DMS153 treated with DMSO at 0.1 percent for 48 hours (cell line): ENCODE measurements around the gene RTN4.
"Not testable (repeated sequence)": the region's sequence is repeated elsewhere in the genome, so short reads cannot be mapped to it uniquely, and the experiment has no call there.

Experiments used
- DNase-seq: peaks from one replicate; lab custom pipeline; 2025; ENCODE audit not compliant: unreplicated experiment; lab: John Stamatoyannopoulos, UW

The RTN4 gene

GRCh38 chr2:55011831-55012671 lies 38.2 kb downstream of the RTN4 start:
- DNase-seq, result no peak

GRCh38 chr2:55010915-55011314 lies 39.3 kb downstream of the RTN4 start:
- DNase-seq, result no peak

- DNase-seq, result no peak
Measured at GRCh38 chr2:55010149-55010591, 40.1 kb downstream of the RTN4 start.

- no peak for DNase-seq
Measured at GRCh38 chr2:55009277-55010060, 40.8 kb downstream of the RTN4 start.

GRCh38 chr2:55006306-55006705 lies 43.9 kb downstream of the RTN4 start:
- DNase-seq, result no peak

GRCh38 chr2:55003706-55004639 lies 46.3 kb downstream of the RTN4 start:
- DNase-seq, result no peak

DNA sequence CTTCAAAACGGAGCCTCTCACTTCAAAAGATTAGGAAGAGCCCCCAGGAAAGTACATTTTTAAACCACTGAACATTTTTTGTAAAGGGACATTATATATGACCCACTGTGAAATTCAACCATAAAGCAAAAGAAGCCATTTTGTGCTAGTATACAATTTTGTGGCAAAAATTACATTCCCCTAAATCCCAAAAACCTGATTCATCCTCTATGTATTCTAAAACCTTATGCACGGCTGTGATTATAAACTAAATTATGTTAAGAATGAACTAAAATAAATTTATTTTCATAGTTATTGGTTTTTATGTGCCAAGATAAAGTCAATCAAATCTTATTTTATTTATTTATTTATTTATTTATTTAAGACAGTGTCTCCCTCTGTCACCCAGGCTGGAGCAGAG lies 48.5 kb downstream of the RTN4 start:
- no peak for DNase-seq

- DNase-seq, result no peak
Measured at GRCh38 chr2:55000341-55000740, 49.9 kb downstream of the RTN4 start.

GRCh38 chr2:54999182-54999581 lies 51.1 kb downstream of the RTN4 start:
- no peak for DNase-seq

- DNase-seq, result no peak
Measured at GRCh38 chr2:54997826-54998225, 52.4 kb downstream of the RTN4 start.

DNA sequence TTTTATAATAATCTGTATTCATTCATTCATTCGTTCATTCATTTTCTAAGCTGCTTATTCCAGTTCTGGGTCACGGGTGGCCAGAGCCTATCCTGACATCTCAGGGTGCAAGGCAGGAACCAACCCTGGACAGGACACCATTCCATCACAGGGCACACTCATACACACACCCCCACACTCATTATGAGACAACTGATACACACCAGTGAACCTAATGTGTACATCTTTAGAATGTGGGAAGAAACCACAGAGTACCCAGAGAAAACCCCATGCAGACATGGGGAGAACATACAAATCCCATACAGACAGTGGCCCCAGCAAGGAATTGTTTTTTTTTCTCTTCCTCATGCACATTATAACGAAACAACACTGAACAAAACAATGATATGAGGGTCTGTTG lies 54.7 kb downstream of the RTN4 start:
- DNase-seq, result no peak

GRCh38 chr2:54990694-54991093 lies 59.6 kb downstream of the RTN4 start:
- not testable (repeated sequence) for DNase-seq

DNA sequence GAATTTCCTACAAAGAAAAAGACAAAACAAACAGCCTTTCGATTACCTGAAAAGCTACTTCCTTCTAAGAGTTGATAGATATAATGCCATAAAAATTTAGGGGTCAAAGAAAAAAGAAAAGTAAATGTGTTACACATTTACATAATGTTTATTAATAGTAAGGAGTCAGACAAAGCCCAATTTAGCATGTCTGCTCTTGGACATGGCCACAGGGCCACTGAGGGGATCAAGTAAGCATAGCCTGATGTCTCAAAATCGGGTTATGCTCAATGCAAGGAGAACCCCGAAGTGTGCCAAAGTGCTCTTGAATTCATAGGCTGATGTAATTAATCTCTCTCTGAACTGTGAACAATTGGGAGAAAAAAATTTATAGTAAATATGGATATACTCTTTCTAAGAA lies 61.6 kb downstream of the RTN4 start:
- no peak for DNase-seq

DNA sequence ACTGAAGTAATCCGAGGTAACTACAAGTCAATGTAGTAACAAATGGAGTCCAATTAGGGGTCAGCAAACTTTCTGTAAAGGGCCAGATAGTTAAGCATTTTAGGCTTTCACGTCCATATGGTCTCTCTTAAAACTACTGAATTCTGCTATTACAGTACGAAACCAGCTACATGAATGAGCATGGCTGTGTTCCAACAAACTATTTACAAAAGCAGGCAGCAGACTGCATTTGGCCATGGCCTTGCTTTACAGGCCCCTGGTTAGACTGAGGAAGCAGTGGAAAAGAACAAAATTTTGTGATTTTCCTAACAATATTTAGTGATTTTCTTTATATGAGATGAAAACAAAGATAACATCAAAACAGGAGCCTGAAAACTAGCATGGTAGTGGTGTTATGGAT lies 64.0 kb downstream of the RTN4 start:
- no peak for DNase-seq

- no peak for DNase-seq
Measured at GRCh38 chr2:54984476-54984875, 65.8 kb downstream of the RTN4 start.

DNA sequence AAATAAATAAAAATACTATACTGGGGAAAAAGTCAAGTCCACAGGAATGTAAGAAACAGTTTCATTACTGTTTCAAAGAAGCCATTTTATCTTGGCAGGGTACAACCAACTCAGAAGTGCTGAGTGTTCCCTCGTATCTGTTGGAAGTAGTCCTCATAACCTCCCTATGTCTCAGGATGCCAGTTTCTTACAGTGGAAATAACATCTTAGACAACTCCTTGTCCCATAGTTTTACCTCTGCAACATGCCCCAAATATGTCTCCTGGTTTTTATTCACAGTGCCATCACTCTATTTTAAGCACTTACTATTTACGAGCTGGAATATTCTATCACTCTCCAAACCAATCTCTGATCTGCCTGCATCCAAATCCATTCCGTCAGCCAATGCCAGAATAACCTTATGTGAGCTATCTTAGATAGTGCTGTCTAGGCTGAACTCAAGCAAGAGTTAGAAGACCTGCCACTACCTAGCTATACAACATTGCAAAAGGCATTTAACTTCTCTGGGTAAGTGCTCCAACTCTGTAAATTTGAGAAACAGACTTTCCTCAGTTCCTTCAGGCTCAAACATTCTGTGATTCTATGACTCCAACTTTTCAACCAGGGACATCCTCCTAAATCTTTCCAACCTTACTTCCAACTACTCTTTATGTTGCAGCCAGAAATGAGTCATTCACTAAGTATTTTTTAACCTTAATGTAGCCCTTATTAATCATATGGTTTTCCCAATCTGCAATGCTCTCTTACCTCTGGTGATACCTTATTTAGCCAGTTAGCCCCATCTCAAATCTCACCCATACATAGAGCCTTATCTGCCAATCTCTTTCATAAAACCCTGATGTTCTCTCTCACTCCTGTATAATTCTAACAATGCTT lies 66.7 kb downstream of the RTN4 start:
- no peak for DNase-seq

- DNase-seq, result no peak
Measured at GRCh38 chr2:54981385-54981784, 68.9 kb downstream of the RTN4 start.

GRCh38 chr2:54979321-54980044 lies 70.8 kb downstream of the RTN4 start:
- no peak for DNase-seq

DNA sequence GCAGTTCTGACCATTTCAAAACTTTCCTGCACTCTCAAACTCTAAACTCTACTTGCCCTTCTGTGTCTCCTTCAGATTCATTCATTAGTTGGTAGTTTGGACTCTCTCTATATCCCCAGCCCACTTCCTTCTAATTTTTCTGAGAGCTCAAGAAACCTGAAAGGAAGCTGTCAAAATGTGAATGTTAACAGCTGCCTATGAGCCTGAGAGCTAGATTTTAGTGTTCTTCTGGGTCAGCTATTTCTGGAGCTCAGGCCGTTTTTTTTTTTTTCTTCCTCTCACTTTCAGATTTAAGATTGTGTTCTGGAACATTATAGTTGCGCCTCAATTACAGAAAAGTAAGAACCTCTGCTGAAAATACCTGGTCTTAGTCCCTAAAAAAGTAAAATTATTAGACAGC lies 73.1 kb downstream of the RTN4 start:
- no peak for DNase-seq
